Gastroesophageal sphincter (tissue), 4 donors: Measurements from ENCODE around the gene ABCA6. TPM values are rescaled to one million over a fixed set of nuclear protein-coding genes. Genes with fewer than 3 reads are reported as not detected.

ENCODE experiments used
- ATAC-seq: fragments of 150-250 bp; one replicate; pipeline ENCODE4 v1.9.1; 2016; ENCODE audit warnings: mild to moderate bottlenecking, moderate library complexity
- H3K27ac ChIP-seq, 4 donors: fragments of 200-600 bp; sonication (generic) in 3 of 4; 1 replicate in 3 of 4; 2 replicates in 1 of 4; pipeline ENCODE4 v1.5.1; 2016 to 2019
- H3K27me3 ChIP-seq: fragments of 200-600 bp; sonication (generic); one replicate; pipeline ENCODE4 v1.5.1; 2019
- H3K36me3 ChIP-seq, 2 donors: fragments of 200-600 bp; sonication (generic); one replicate each; pipeline ENCODE4 v1.5.1; 2019; ENCODE audit warnings: control low read depth in 1 of 2
- H3K4me1 ChIP-seq, 3 donors: fragments of 200-600 bp; sonication (generic); 1 replicate in 2 of 3; 2 replicates in 1 of 3; pipeline ENCODE4 v1.5.1; 2016 to 2019; ENCODE audit warnings: control low read depth in 2 of 3
- H3K4me3 ChIP-seq, 2 donors: fragments of 200-600 bp; sonication (generic); one replicate each; pipeline ENCODE4 v1.5.1; 2019; ENCODE audit warnings: mild to moderate bottlenecking in 1 of 2, moderate library complexity in 1 of 2
- H3K9me3 ChIP-seq, 3 donors: fragments of 200-600 bp; sonication (generic); one replicate each; pipeline ENCODE4 v1.5.1; 2017 to 2019; ENCODE audit warnings: control low read depth in 2 of 3
- EP300 ChIP-seq: sonication (generic); formaldehyde crosslinking; IDR thresholded peaks from one replicate; pipeline ENCODE4 v1.6.1; 2017; ENCODE audit warnings: antibody characterized with exemption, mild to moderate bottlenecking
- POLR2A ChIP-seq, 2 donors: fragments of 450-650 bp; IDR thresholded peaks; one replicate each; pipeline ENCODE4 v1.6.1; 2017; ENCODE audit warnings: antibody characterized with exemption in 2 of 2, mild to moderate bottlenecking in 2 of 2, moderate library complexity in 1 of 2
- POLR2AphosphoS5 ChIP-seq: sonication (generic); formaldehyde crosslinking; IDR thresholded peaks from one replicate; pipeline ENCODE4 v1.6.1; 2017; ENCODE audit warnings: antibody characterized with exemption
- WGBS, 2 donors: methylation state at CpG; one replicate each; pipeline ENCODE4 v1.1.5; 2018; ENCODE audit warnings: low coverage in 1 of 2; 5-methylcytosine and 5-hydroxymethylcytosine counted together
- total RNA-seq, 4 donors: library from RNA; depleted of rRNA; stranded (reverse); fragments of >200 nt; gene quantifications; one replicate each; pipeline ENCODE4 v1.1.0, GENCODE V29; 2016
- TF ChIP-seq, protein P1 (sequence below), 4 experiments: fragments of 200-600 bp in 2 of 4; fragments of 450-650 bp in 2 of 4; sonication (generic) in 1 of 4; IDR thresholded peaks; one replicate each; pipeline ENCODE4 v1.5.1; 2017 to 2019; ENCODE audit warnings: antibody characterized with exemption in 4 of 4, mild to moderate bottlenecking in 2 of 4, moderate library complexity in 2 of 4

ABCA6 gene
- total RNA-seq, 4 donors from 2014 or later: 35.8 to 133 (median 71.1) TPM

DNA sequence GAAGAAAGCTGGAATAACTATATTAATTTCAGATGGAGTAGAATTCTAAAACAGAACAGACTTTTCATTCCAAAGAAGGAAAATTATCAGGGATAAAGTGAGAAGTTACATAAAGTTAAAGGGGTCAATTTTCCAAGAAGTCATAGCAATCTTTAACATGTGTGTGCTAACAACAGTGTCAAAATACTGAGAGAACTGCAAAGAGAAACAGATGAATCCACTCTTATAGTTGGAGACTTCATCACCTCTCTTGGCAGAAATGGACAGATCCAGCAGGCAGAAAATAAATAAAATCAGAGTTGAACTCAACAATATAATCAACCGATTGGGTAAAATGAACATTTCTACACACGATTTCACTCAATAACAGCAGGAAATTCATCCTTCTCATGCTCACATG lies 86.4 kb downstream of the ABCA6 start:
- H3K36me3 ChIP-seq: peaks cover 0 to 7% of the 10 kb centered on the region in 2 donors
- no peak for ATAC-seq
- H3K27me3 ChIP-seq: no peaks in the 10 kb centered on the region
- TF ChIP-seq POLR2AphosphoS5 (no peak), EP300 (no peak), POLR2A (IDR thresholded peaks at IDR 0.05) (no peak)
- TF ChIP-seq, protein P1, sequence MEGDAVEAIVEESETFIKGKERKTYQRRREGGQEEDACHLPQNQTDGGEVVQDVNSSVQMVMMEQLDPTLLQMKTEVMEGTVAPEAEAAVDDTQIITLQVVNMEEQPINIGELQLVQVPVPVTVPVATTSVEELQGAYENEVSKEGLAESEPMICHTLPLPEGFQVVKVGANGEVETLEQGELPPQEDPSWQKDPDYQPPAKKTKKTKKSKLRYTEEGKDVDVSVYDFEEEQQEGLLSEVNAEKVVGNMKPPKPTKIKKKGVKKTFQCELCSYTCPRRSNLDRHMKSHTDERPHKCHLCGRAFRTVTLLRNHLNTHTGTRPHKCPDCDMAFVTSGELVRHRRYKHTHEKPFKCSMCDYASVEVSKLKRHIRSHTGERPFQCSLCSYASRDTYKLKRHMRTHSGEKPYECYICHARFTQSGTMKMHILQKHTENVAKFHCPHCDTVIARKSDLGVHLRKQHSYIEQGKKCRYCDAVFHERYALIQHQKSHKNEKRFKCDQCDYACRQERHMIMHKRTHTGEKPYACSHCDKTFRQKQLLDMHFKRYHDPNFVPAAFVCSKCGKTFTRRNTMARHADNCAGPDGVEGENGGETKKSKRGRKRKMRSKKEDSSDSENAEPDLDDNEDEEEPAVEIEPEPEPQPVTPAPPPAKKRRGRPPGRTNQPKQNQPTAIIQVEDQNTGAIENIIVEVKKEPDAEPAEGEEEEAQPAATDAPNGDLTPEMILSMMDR (IDR thresholded peaks at IDR 0.05): no peak
- H3K4me1 ChIP-seq: no peaks in the 10 kb centered on the region
- 57 to 62% methylated on average over 2 of the region's 2 CpGs for WGBS, 2 donors
- no peak overlapping the region for H3K27ac ChIP-seq
- H3K4me3 ChIP-seq: no peak overlapping the region
- peaks cover 0 to 10% (median 0%) of the 10 kb centered on the region in 3 donors for H3K9me3 ChIP-seq

DNA sequence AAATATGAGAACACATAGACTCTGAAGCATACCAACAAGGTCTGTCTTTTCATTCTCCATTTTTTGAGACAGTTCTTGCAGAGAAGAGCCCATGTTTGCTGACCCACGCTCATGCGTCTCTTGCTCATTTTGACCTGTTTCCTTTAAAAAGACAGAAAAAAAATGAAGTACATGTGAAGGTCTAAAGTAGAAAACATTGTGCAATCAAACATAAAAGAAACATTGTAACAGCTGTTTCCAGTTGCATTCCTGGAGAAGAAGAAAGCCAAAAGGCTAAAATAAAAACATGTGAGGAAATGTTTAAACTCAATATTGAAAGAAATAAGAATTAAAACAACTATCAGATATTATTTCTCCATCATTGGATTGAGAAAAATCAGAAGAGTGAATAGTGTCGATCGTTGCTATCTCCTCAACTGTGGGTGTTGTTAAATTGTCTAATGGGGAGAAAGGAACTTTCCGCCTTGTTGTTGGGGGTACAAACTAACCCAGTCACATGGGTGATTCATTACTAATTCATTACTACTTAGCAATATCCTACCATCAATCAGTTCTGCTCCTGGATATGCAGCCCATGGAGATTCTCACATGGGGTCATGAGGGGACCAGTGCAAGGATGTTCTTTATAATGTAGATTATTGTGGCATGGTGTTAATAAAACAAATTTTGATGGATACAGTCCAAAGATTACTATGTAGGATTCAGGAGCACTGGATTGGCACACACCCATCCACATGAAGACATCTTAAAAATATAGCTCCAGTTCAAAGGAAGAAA lies 90.5 kb downstream of the ABCA6 start:
- Histone ChIP-seq H3K4me1 (no peaks in the 10 kb centered on the region), H3K4me3 (no peak overlapping the region), H3K27ac (peak overlapping the region in 2 of 4 donors; percentile 29 to 53), H3K27me3 (no peaks in the 10 kb centered on the region), H3K9me3 (peaks cover 0 to 3% (median 0%) of the 10 kb centered on the region in 3 donors), H3K36me3 (no peaks in the 10 kb centered on the region)
- WGBS, 2 donors: 48 to 55% methylated on average over 5 of the region's 5 CpGs
- TF ChIP-seq, protein P1 (IDR thresholded peaks at IDR 0.05): no peak
- TF ChIP-seq POLR2AphosphoS5 (peak; percentile 64), EP300 (no peak), POLR2A (IDR thresholded peaks at IDR 0.05) (no peak)
- ATAC-seq: no peak

DNA sequence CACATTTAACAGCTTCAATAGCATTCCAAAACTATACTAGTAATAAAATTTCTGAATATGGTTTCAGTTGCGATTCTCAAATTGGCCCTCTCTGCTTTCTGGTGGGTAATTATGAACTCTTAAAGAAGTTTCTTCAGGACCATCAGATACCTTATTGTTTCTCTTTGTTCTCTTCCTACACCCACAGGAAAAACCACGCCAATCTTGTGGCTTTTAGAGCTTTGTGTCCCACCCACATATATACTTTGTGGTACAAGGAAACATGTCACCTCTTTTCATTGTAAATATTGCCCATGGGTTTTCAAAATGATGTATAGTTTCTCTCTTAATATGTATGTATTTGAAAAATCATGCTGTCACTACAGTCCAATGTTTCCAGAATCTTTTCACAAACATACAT lies 93.1 kb downstream of the ABCA6 start:
- H3K27me3 ChIP-seq: no peaks in the 10 kb centered on the region
- TF ChIP-seq POLR2A (IDR thresholded peaks at IDR 0.05) (no peak), EP300 (no peak), POLR2AphosphoS5 (no peak)
- TF ChIP-seq, protein P1 (IDR thresholded peaks at IDR 0.05): no peak
- H3K4me3 ChIP-seq: no peak overlapping the region
- no peaks in the 10 kb centered on the region for H3K9me3 ChIP-seq
- peak overlapping the region in 2 of 4 donors; percentile 53 to 56 for H3K27ac ChIP-seq
- H3K4me1 ChIP-seq: no peaks in the 10 kb centered on the region
- no peak for ATAC-seq
- WGBS, 2 donors: 84 to 100% methylated on average over 2 of the region's 2 CpGs
- peaks cover 0 to under 1% of the 10 kb centered on the region in 2 donors for H3K36me3 ChIP-seq

DNA sequence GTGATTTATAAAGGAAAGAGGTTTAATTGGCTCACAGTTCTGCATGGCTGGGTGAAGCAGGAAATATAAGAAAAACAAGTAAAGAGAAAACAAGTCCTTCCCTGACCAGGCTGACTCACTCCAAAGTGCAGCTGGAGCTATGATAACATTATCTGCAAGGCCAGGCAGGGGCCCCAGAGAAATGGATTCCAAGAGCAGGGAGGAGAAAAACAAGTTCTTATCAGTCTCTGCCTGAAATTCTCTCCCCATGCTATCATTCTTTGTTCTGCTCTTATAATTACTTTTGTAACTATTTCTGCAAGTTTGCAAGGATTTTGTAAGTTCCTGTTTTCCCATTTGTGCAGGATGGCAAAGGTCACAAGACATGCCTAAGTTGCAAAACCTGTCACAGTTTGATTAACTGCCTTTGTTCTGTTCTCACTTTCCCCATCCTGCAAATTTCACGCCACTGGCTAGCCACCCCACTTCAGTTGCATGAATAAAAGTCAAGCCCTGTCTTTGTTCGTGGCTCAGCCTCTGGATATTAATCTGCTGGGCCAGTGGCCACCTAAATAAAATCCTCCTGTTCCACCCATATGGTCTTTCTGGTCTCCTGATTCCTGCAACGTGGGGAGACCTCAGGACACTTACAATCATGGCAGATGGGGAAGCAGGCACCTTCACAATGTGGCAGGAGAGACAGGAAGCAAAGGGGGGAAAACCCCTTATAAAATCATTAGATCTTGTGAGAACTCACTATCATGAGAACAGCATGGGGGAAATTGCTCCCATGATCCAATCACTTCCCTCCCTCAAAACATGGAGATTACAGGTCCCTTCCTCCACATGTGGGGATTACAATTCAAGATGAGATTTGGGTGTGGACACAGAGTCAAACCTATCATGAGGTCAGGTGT lies 94.1 kb downstream of the ABCA6 start:
- no peaks in the 10 kb centered on the region for H3K9me3 ChIP-seq
- H3K27ac ChIP-seq: peak overlapping the region in 3 of 4 donors; percentile 55 to 64 (median 63)
- ATAC-seq: peak; percentile 92
- no peaks in the 10 kb centered on the region for H3K27me3 ChIP-seq
- H3K4me1 ChIP-seq: no peaks in the 10 kb centered on the region
- TF ChIP-seq POLR2AphosphoS5 (peak; percentile 40), EP300 (no peak)
- 26 to 37% methylated on average over 2 of the region's 3 CpGs for WGBS, 2 donors
- peaks cover 0 to 11% of the 10 kb centered on the region in 2 donors for H3K36me3 ChIP-seq
- H3K4me3 ChIP-seq: no peak overlapping the region

DNA sequence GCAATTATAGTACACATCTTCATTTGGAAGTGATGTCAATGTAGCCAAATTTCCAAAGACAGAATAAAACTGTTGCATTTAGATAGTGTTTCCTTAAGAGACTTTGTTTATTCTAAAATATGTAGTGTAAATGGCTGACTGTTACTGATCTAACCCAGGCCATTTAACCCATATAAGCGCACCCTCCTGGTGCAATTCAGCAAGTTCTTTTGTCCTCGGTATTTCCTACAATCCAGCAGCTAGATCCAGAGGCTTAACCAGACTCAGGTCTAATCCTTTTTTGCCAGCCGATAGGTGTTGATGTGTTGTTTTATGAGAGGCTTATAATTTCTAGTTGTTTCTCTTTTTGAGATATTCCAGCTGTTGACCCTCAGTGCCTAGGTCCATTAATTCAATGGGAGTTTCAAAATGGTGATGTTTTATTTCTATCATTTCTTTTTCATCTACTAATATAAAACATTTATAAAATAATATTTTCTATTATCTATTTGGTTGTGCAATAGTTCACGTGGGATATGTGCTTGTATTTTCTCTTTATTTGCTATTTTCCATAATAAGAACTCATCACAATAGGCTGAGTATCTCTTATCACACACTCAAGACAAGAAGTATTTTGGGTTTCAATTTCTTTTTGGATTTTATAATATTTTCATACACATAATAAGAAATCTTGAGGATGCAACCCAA lies 95.4 kb downstream of the ABCA6 start:
- H3K27ac ChIP-seq: peak overlapping the region in 1 of 4 donors; percentile 64
- H3K4me3 ChIP-seq: no peak overlapping the region

More for the DNA sequence above, 95.4 kb downstream of the ABCA6 start:
- no peaks in the 10 kb centered on the region for H3K9me3 ChIP-seq
- no peak for ATAC-seq
- no peak for TF ChIP-seq EP300
- TF ChIP-seq POLR2AphosphoS5: no peak
- no peak for TF ChIP-seq POLR2A (IDR thresholded peaks at IDR 0.05)
- TF ChIP-seq, protein P1 (IDR thresholded peaks at IDR 0.05): no peak
- 57 to 60% methylated on average over 4 of the region's 4 CpGs for WGBS, 2 donors
- H3K4me1 ChIP-seq: no peaks in the 10 kb centered on the region
- H3K36me3 ChIP-seq: peaks cover 0 to 15% of the 10 kb centered on the region in 2 donors
- no peaks in the 10 kb centered on the region for H3K27me3 ChIP-seq
